ENCODE measurements around the gene TEKT5. TPM values are rescaled to one million over a fixed set of nuclear protein-coding genes. Genes with fewer than 3 reads are reported as not detected.

Gene TEKT5
- total RNA-seq, 4 donors from 2014 or later, result not detected

DNA sequence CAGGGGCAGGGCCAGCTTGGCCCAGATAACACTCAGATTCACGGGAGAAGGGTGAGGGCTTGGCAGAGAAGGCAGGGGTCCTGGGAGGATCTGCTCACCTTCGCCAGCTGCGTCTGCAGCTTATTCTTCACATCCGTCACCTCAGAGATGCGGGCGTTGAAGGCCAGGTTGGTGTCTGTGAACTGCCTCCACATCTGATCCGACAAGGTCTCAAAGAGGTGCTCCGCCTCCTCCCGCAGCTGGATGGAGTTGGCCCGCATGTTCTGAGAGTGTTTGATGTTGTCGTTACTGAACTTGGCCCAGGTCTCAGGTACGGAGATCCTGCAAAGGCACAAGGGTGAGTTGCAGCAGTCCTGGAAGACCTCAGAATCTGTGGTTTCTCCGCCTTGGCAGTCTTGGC is 18.9 kb downstream of the TEKT5 start:
- H3K9me3 ChIP-seq, result no peaks in the 10 kb centered on the region
- H3K4me3 ChIP-seq, result no peak overlapping the region
- no peak for DNase-seq (ENCODE audit: extremely low spot score)
- no peaks in the 10 kb centered on the region for H3K36me3 ChIP-seq
- intact Hi-C loops (cut with DNase I), result no loop called here
- H3K27me3 ChIP-seq, result peaks cover 0 to 12% (median 0%) of the 10 kb centered on the region in 4 donors
- H3K27ac ChIP-seq (replicated peaks in 1 of 4), result no peak overlapping the region
- TF ChIP-seq POLR2A (IDR thresholded peaks at IDR 0.05; ENCODE audit: low read depth) (no peak), EP300 (IDR thresholded peaks at IDR 0.05) (no peak), POLR2AphosphoS5 (IDR thresholded peaks at IDR 0.05) (no peak)
- TF ChIP-seq, protein P1, sequence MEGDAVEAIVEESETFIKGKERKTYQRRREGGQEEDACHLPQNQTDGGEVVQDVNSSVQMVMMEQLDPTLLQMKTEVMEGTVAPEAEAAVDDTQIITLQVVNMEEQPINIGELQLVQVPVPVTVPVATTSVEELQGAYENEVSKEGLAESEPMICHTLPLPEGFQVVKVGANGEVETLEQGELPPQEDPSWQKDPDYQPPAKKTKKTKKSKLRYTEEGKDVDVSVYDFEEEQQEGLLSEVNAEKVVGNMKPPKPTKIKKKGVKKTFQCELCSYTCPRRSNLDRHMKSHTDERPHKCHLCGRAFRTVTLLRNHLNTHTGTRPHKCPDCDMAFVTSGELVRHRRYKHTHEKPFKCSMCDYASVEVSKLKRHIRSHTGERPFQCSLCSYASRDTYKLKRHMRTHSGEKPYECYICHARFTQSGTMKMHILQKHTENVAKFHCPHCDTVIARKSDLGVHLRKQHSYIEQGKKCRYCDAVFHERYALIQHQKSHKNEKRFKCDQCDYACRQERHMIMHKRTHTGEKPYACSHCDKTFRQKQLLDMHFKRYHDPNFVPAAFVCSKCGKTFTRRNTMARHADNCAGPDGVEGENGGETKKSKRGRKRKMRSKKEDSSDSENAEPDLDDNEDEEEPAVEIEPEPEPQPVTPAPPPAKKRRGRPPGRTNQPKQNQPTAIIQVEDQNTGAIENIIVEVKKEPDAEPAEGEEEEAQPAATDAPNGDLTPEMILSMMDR (IDR thresholded peaks at IDR 0.05), result no peak
- H3K4me1 ChIP-seq, result no peaks in the 10 kb centered on the region
- WGBS, result 86% methylated on average over 10 of the region's 13 CpGs

DNA sequence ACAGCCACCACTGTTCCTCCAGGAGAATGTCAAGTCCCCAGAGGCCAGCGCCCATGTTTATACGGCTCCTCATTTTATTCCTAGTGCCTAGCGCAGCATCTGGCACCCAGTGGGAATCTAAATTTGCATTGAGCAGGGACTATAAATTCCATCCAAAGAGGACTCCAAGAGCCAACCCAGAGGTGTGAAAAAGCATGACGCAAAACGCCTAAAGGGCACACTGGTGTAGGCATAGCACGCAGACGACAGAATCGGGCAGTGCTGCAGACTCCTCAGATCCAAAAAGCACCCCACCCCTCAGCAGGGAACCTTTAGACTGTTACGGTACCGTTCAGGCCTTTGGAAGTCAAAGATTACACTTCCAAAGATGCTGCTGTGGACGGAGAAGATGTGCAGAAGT is 19.5 kb downstream of the TEKT5 start:
- Histone ChIP-seq H3K9me3 (no peaks in the 10 kb centered on the region), H3K4me1 (no peaks in the 10 kb centered on the region), H3K36me3 (no peaks in the 10 kb centered on the region), H3K27ac (replicated peaks in 1 of 4) (no peak overlapping the region), H3K4me3 (no peak overlapping the region), H3K27me3 (peaks cover 0 to 11% (median 0%) of the 10 kb centered on the region in 4 donors)
- DNase-seq (ENCODE audit: extremely low spot score), result no peak
- no peak for TF ChIP-seq EP300 (IDR thresholded peaks at IDR 0.05)
- TF ChIP-seq POLR2AphosphoS5 (IDR thresholded peaks at IDR 0.05), result no peak
- TF ChIP-seq, protein P1 (IDR thresholded peaks at IDR 0.05), result no peak
- no peak for TF ChIP-seq POLR2A (IDR thresholded peaks at IDR 0.05; ENCODE audit: low read depth)
- WGBS, result 87% methylated on average over 11 of the region's 11 CpGs
- intact Hi-C loops (cut with DNase I), result no loop called here

DNA sequence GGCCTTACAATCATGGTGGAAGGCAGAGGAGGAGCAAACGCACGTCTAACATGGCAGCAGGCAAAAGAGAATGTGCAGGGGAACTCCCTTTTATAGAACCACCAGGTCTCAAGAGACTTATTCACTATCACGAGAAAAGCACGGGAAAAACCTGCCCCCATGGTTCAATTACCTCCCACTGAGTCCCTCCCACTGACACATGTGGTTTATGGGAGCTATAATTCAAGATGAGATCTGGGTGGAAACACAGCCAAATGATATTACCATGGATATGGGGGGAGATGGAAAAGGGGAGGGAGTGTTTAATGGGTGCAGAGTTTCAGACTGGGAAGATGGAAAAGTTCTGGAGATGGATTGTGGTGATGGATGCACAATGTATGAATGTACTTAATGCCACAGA is 23.0 kb downstream of the TEKT5 start:
- intact Hi-C loops (cut with DNase I), result no loop called here
- H3K4me1 ChIP-seq, result peaks cover 0 to 3% (median 0%) of the 10 kb centered on the region in 4 donors
- WGBS, result 56% methylated on average over 4 of the region's 4 CpGs
- H3K4me3 ChIP-seq, result no peak overlapping the region
- H3K27me3 ChIP-seq, result no peaks in the 10 kb centered on the region
- DNase-seq (ENCODE audit: extremely low spot score), result no peak
- H3K36me3 ChIP-seq, result no peaks in the 10 kb centered on the region
- no peak overlapping the region for H3K27ac ChIP-seq (replicated peaks in 1 of 4)
- H3K9me3 ChIP-seq, result no peaks in the 10 kb centered on the region
- no peak for TF ChIP-seq POLR2AphosphoS5 (IDR thresholded peaks at IDR 0.05)
- TF ChIP-seq EP300 (IDR thresholded peaks at IDR 0.05), result no peak
- TF ChIP-seq, protein P1 (IDR thresholded peaks at IDR 0.05), result no peak
- TF ChIP-seq POLR2A (IDR thresholded peaks at IDR 0.05; ENCODE audit: low read depth), result no peak

DNA sequence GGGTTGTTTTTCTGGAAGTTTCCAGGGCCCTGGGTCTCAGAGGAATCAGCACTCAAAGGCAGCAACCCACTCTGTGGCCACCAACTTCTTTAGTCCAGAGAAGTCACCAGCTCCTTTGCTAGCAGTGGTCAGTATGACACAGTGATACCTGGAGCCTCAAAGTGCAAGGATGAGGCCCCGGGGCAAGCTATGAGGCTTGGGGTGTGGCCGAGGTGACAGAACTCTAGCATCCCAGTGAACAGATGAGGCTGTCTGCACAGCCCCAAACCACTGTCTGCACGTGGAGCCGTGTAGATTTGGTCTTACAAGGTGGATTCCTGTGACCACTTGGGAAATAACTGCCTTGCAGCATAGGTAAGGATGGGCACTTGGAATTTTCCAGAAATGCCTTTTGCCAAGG is 24.9 kb downstream of the TEKT5 start:
- H3K36me3 ChIP-seq, result no peaks in the 10 kb centered on the region
- no peaks in the 10 kb centered on the region for H3K27me3 ChIP-seq
- H3K4me3 ChIP-seq, result no peak overlapping the region
- no peak for DNase-seq (ENCODE audit: extremely low spot score)
- H3K4me1 ChIP-seq, result peaks cover 0 to 3% (median 0%) of the 10 kb centered on the region in 4 donors
- H3K9me3 ChIP-seq, result no peaks in the 10 kb centered on the region
- intact Hi-C loops (cut with DNase I), result no loop called here
- H3K27ac ChIP-seq (replicated peaks in 1 of 4), result no peak overlapping the region
- no peak for TF ChIP-seq POLR2A (IDR thresholded peaks at IDR 0.05; ENCODE audit: low read depth)
- no peak for TF ChIP-seq EP300 (IDR thresholded peaks at IDR 0.05)
- TF ChIP-seq POLR2AphosphoS5 (IDR thresholded peaks at IDR 0.05), result no peak
- TF ChIP-seq, protein P1 (IDR thresholded peaks at IDR 0.05), result no peak
- WGBS, result 85% methylated on average over 2 of the region's 4 CpGs

Data from esophagus muscularis mucosa (tissue), 4 donors.